Stomach (tissue), 9 donors: ENCODE measurements around the gene FANCC. TPM values are rescaled to one million over a fixed set of nuclear protein-coding genes. Genes with fewer than 3 reads are reported as not detected.

ENCODE experiments used
- DNase-seq, 2 donors: peaks; one replicate each; pipeline versions ENCODE4 v3.0.0 to v3.0.0-alpha.2; 2013 to 2019
- H3K27ac ChIP-seq, 5 donors: fragments of 200-600 bp in 4 of 5; sonication (generic) in 4 of 5; one replicate each; pipeline ENCODE4 v1.5.1; 2013 to 2019; ENCODE audit warnings: mild to moderate bottlenecking in 1 of 5, moderate library complexity in 1 of 5
- H3K27me3 ChIP-seq, 3 donors: fragments of 200-600 bp; sonication (generic); one replicate each; pipeline ENCODE4 v1.5.1; 2017 to 2019; ENCODE audit warnings: mixed run types in 1 of 3
- H3K36me3 ChIP-seq, 4 donors: fragments of 200-600 bp; sonication (generic); 1 replicate in 3 of 4; 2 replicates in 1 of 4; pipeline ENCODE4 v1.5.1; 2016 to 2019
- H3K4me1 ChIP-seq, 4 donors: fragments of 200-600 bp; sonication (generic); one replicate each; pipeline ENCODE4 v1.5.1; 2016 to 2019
- H3K4me3 ChIP-seq, 4 donors: fragments of 200-600 bp; sonication (generic) in 3 of 4; one replicate each; pipeline ENCODE4 v1.5.1; 2016 to 2019; ENCODE audit warnings: mild to moderate bottlenecking in 1 of 4
- H3K9me3 ChIP-seq, 4 donors: fragments of 200-600 bp; sonication (generic); one replicate each; pipeline ENCODE4 v1.5.1; 2016 to 2019
- CTCF ChIP-seq, 7 experiments: fragments of 450-650 bp in 4 of 7; fragments of 200-600 bp in 3 of 7; sonication (generic) in 3 of 7; IDR thresholded peaks; one replicate each; pipeline ENCODE4 v1.5.1; 2016 to 2019; ENCODE audit warnings: antibody characterized with exemption in 7 of 7, control low read depth in 2 of 7, mild to moderate bottlenecking in 1 of 7
- EP300 ChIP-seq: sonication (generic); formaldehyde crosslinking; IDR thresholded peaks from one replicate; pipeline ENCODE4 v1.6.1; 2017; ENCODE audit warnings: antibody characterized with exemption
- POLR2A ChIP-seq, 4 donors: fragments of 450-650 bp; IDR thresholded peaks; one replicate each; pipeline ENCODE4 v1.6.1; 2016; ENCODE audit warnings: antibody characterized with exemption in 4 of 4, control low read depth in 2 of 4, mild to moderate bottlenecking in 1 of 4, moderate library complexity in 1 of 4
- POLR2AphosphoS5 ChIP-seq, 3 donors: sonication (generic); formaldehyde crosslinking; IDR thresholded peaks; one replicate each; pipeline ENCODE4 v1.6.1; 2016; ENCODE audit warnings: antibody characterized with exemption in 3 of 3
- whole genome bisulfite sequencing, 5 donors: extraction: QIAGEN DNeasy Blood & Tissue Kit in 3 of 5; methylation state at CpG; one replicate each; pipeline versions ENCODE4 v1.1.5 to v1.1.7; 2013 to 2018; 5-methylcytosine and 5-hydroxymethylcytosine counted together
- intact Hi-C: fragments of 100-400 bp; cut with DNase I; formaldehyde crosslinking; loops from one replicate; pipeline ENCODE4 v1.15.1; 2023; ENCODE audit warnings: low total_unique reads
- polyA plus RNA-seq, 3 donors: library from polyadenylated mRNA; stranded (reverse); fragments of 200-250 nt; gene quantifications; one replicate each; pipeline ENCODE4 v1.2.3, GENCODE V29; 2013
- total RNA-seq, 5 donors: library from RNA; depleted of rRNA; stranded (reverse); fragments of >200 nt; gene quantifications; one replicate each; pipeline versions ENCODE4 v1.1.0 to v1.2.3, GENCODE V29; 2014 to 2016
- donor health status: healthy with polysubstance abuse.
- donor health status: Bipolar disorder and iron deficiency.
- donor health status: healthy.

FANCC gene
- total and polyA plus RNA-seq, 8 donors = 3.1 to 24.5 (median 7.1) TPM

GRCh38 chr9:95176755-95177319, 140.7 kb downstream of the FANCC start:
- 87 to 91% (median 88%) methylated on average over 4 of the region's 4 CpGs for WGBS, 5 donors
- H3K36me3 ChIP-seq = no peaks in the 10 kb centered on the region

GRCh38 chr9:95175523-95175922, 142.0 kb downstream of the FANCC start:
- Histone ChIP-seq H3K4me1 (peaks cover 0 to 10% (median 0%) of the 10 kb centered on the region in 4 donors), H3K27ac (no peak overlapping the region), H3K4me3 (no peak overlapping the region), H3K9me3 (no peaks in the 10 kb centered on the region), H3K27me3 (no peaks in the 10 kb centered on the region), H3K36me3 (peaks cover 0 to 3% (median 0%) of the 10 kb centered on the region in 4 donors)
- intact Hi-C loops = no loop called here
- TF ChIP-seq CTCF (IDR thresholded peaks at IDR 0.05) = no peak
- no peak for TF ChIP-seq POLR2A (IDR thresholded peaks at IDR 0.05)
- no peak for TF ChIP-seq POLR2AphosphoS5 (IDR thresholded peaks at IDR 0.05)
- no peak for TF ChIP-seq EP300
- DNase-seq = no peak
- WGBS, 5 donors = 93 to 98% (median 95%) methylated on average over 8 of the region's 8 CpGs

More at GRCh38 chr9:95176755-95177319, 140.7 kb downstream of the FANCC start:
- Histone ChIP-seq H3K4me1 (no peaks in the 10 kb centered on the region), H3K27me3 (no peaks in the 10 kb centered on the region), H3K4me3 (no peak overlapping the region), H3K9me3 (no peaks in the 10 kb centered on the region), H3K27ac (no peak overlapping the region)
- intact Hi-C loops = no loop called here
- TF ChIP-seq EP300 (no peak), POLR2AphosphoS5 (IDR thresholded peaks at IDR 0.05) (no peak), POLR2A (IDR thresholded peaks at IDR 0.05) (no peak), CTCF (IDR thresholded peaks at IDR 0.05) (no peak)
- peak in 1 of 2 donors; percentile 40 for DNase-seq

GRCh38 chr9:95174038-95174437, 143.5 kb downstream of the FANCC start:
- H3K4me3 ChIP-seq = no peak overlapping the region
- 52 to 78% (median 65%) methylated on average over 1 of the region's 1 CpG for WGBS, 5 donors
- no peak for DNase-seq
- H3K27me3 ChIP-seq = no peaks in the 10 kb centered on the region
- peaks cover 0 to 4% (median 0%) of the 10 kb centered on the region in 4 donors for H3K36me3 ChIP-seq
- no peak overlapping the region for H3K27ac ChIP-seq
- intact Hi-C loops = no loop called here
- peaks cover 0 to 10% (median 0%) of the 10 kb centered on the region in 4 donors for H3K4me1 ChIP-seq
- TF ChIP-seq POLR2A (IDR thresholded peaks at IDR 0.05) (no peak), CTCF (IDR thresholded peaks at IDR 0.05) (no peak), EP300 (no peak), POLR2AphosphoS5 (IDR thresholded peaks at IDR 0.05) (no peak)
- H3K9me3 ChIP-seq = no peaks in the 10 kb centered on the region

- 57 to 76% (median 70%) methylated on average over 1 of the region's 1 CpG for WGBS, 5 donors
These were observed 145.9 kb downstream of the FANCC start for GRCh38 chr9:95171596-95171995.

More at GRCh38 chr9:95171596-95171995, 145.9 kb downstream of the FANCC start:
- H3K4me1 ChIP-seq = peaks cover 0 to 10% (median 0%) of the 10 kb centered on the region in 4 donors
- no peak overlapping the region for H3K4me3 ChIP-seq
- TF ChIP-seq CTCF (IDR thresholded peaks at IDR 0.05) = no peak
- TF ChIP-seq POLR2A (IDR thresholded peaks at IDR 0.05) = no peak
- TF ChIP-seq EP300 = no peak
- DNase-seq = no peak
- H3K27ac ChIP-seq = no peak overlapping the region
- intact Hi-C loops = no loop called here
- no peaks in the 10 kb centered on the region for H3K27me3 ChIP-seq
- H3K36me3 ChIP-seq = peaks cover 0 to 4% (median 0%) of the 10 kb centered on the region in 4 donors
- H3K9me3 ChIP-seq = no peaks in the 10 kb centered on the region
